ENCODE results near the gene PISD.

PISD gene

DNA sequence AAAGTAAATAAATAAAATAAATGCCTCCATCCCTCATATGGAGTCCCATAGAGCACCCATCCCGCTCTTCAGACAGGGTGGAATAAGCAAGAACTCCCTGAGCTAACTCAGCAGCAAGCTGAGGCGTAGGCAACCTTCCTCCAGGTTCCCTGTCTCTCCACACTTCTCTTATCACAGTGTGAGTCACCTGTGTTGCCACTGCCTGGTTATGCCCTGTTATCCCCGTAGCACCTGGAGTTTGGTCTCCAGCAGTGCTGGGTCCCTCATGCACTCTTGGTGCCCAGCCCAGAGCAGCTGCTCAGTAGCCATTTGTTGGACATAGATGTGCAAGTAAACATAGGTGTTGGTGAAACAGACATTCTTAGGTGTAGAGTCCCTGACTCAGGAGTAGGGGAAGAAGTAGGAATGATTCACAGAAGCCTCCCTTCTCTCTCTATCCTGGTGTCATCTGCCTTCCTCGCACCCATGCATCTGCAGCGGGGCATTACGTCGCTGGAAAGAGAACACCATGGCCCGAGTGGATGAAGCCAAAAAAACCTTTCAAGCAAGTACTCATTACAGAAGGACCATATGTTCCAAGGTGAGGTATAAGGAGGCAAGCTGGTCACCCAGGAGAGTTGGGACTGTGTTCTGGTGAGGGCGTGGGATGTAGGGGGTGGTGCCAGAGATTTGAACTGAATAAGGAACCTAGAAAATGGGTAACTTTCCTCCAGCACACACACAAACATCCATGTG, 56.0 kb downstream of the PISD start (continued):
- TF ChIP-seq, protein P1, sequence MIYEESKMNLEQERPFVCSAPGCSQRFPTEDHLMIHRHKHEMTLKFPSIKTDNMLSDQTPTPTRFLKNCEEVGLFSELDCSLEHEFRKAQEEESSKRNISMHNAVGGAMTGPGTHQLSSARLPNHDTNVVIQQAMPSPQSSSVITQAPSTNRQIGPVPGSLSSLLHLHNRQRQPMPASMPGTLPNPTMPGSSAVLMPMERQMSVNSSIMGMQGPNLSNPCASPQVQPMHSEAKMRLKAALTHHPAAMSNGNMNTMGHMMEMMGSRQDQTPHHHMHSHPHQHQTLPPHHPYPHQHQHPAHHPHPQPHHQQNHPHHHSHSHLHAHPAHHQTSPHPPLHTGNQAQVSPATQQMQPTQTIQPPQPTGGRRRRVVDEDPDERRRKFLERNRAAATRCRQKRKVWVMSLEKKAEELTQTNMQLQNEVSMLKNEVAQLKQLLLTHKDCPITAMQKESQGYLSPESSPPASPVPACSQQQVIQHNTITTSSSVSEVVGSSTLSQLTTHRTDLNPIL (CRISPR knock-in tag; IDR thresholded peaks at IDR 0.05; ENCODE audit: low read depth) = no peak
- TF ChIP-seq, protein P2, sequence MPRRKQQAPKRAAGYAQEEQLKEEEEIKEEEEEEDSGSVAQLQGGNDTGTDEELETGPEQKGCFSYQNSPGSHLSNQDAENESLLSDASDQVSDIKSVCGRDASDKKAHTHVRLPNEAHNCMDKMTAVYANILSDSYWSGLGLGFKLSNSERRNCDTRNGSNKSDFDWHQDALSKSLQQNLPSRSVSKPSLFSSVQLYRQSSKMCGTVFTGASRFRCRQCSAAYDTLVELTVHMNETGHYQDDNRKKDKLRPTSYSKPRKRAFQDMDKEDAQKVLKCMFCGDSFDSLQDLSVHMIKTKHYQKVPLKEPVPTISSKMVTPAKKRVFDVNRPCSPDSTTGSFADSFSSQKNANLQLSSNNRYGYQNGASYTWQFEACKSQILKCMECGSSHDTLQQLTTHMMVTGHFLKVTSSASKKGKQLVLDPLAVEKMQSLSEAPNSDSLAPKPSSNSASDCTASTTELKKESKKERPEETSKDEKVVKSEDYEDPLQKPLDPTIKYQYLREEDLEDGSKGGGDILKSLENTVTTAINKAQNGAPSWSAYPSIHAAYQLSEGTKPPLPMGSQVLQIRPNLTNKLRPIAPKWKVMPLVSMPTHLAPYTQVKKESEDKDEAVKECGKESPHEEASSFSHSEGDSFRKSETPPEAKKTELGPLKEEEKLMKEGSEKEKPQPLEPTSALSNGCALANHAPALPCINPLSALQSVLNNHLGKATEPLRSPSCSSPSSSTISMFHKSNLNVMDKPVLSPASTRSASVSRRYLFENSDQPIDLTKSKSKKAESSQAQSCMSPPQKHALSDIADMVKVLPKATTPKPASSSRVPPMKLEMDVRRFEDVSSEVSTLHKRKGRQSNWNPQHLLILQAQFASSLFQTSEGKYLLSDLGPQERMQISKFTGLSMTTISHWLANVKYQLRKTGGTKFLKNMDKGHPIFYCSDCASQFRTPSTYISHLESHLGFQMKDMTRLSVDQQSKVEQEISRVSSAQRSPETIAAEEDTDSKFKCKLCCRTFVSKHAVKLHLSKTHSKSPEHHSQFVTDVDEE (CRISPR knock-in tag; IDR thresholded peaks at IDR 0.05) = no peak
- TF ChIP-seq ZFP30 (CRISPR knock-in tag; IDR thresholded peaks at IDR 0.05) (no peak), ZFP3 (CRISPR knock-in tag; IDR thresholded peaks at IDR 0.05) (no peak), TOX (CRISPR knock-in tag; IDR thresholded peaks at IDR 0.05; ENCODE audit: borderline replicate concordance) (no peak)
- TF ChIP-seq, protein P3, sequence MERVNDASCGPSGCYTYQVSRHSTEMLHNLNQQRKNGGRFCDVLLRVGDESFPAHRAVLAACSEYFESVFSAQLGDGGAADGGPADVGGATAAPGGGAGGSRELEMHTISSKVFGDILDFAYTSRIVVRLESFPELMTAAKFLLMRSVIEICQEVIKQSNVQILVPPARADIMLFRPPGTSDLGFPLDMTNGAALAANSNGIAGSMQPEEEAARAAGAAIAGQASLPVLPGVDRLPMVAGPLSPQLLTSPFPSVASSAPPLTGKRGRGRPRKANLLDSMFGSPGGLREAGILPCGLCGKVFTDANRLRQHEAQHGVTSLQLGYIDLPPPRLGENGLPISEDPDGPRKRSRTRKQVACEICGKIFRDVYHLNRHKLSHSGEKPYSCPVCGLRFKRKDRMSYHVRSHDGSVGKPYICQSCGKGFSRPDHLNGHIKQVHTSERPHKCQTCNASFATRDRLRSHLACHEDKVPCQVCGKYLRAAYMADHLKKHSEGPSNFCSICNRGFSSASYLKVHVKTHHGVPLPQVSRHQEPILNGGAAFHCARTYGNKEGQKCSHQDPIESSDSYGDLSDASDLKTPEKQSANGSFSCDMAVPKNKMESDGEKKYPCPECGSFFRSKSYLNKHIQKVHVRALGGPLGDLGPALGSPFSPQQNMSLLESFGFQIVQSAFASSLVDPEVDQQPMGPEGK (CRISPR knock-in tag; IDR thresholded peaks at IDR 0.05; ENCODE audit: borderline replicate concordance) = no peak

DNA sequence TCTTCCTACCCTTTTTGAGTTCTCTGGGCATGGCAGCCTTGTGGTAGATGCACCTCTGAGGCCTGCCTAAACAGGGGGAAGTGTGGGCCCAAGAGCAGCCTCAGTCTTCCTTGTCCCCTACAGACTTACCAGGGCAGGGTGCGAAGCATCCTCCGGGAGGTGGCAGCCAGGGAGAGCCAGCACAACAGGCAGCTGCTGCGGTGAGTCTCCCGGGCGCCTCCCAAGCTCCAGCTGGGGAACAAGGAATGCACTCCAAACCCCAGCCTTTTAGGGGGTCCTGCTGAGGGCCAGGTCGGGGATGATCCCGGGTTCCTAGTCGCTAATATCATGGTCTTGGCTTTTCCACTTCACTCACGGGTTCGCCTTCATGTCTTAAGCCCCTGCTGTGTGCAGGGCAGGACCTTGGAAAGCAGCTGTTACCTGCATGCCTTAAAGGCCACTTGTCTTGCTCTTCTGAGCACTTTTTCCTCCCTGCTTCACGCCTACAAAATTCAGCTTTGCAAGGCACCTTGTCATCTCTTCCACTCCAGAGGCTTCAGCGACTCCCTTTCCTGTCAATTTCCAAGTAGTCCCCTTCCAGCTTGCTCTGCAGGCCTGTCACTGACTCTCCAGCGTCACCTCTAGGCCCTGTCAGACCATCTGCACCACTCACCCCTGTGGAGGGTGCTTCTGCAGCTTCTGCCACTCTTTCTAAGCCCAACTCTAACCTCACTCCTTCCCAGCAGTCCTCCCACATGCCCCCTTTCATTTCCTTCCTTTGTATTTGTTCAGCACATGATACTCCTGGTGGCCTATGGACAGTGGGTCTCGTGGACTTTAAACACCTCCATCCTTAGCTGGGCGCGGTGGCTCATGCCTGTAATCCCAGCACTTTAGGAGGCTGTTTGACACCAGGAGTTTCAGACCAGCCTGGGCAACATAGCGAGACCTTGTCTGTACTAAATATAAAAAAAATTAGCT, 57.0 kb downstream of the PISD start:
- no peak for ATAC-seq
- TF ChIP-seq ZFP30 (CRISPR knock-in tag; IDR thresholded peaks at IDR 0.05) = no peak
- TF ChIP-seq ZNF70 (CRISPR knock-in tag; IDR thresholded peaks at IDR 0.05) = no peak
- no peak for TF ChIP-seq OSR1 (CRISPR knock-in tag; IDR thresholded peaks at IDR 0.05)
- TF ChIP-seq CSDC2 (CRISPR knock-in tag; IDR thresholded peaks at IDR 0.05) = no peak
- TF ChIP-seq ZC3H10 (CRISPR knock-in tag; IDR thresholded peaks at IDR 0.05) = no peak
- no peak for TF ChIP-seq RARB (CRISPR knock-in tag; IDR thresholded peaks at IDR 0.05)
- no peak for TF ChIP-seq SNAI2 (CRISPR knock-in tag; IDR thresholded peaks at IDR 0.05)
- TF ChIP-seq, protein P3 (CRISPR knock-in tag; IDR thresholded peaks at IDR 0.05; ENCODE audit: borderline replicate concordance) = no peak
- no peak for TF ChIP-seq TCF4 (CRISPR knock-in tag; IDR thresholded peaks at IDR 0.05; ENCODE audit: borderline replicate concordance)
- TF ChIP-seq ARNTL (CRISPR knock-in tag; IDR thresholded peaks at IDR 0.05; ENCODE audit: borderline replicate concordance, low read depth) = no peak
- TF ChIP-seq ZNF8 (CRISPR knock-in tag; IDR thresholded peaks at IDR 0.05) = no peak
- no peak for TF ChIP-seq ZNF565 (CRISPR knock-in tag; conservative IDR thresholded peaks at IDR 0.05; ENCODE audit: low read depth)
- TF ChIP-seq GLIS3 (CRISPR knock-in tag; IDR thresholded peaks at IDR 0.05) = no peak
- TF ChIP-seq, protein P2 (CRISPR knock-in tag; IDR thresholded peaks at IDR 0.05) = no peak
- no peak for TF ChIP-seq ZFP3 (CRISPR knock-in tag; IDR thresholded peaks at IDR 0.05)
- TF ChIP-seq CSRNP3 (CRISPR knock-in tag; IDR thresholded peaks at IDR 0.05) = no peak

All from SK-N-SH treated with all-trans-retinoic acid at 6 μM for 48 hours (cell line).